Stimulated activated CD4-positive, alpha-beta T cell treated with anti-CD3 and anti-CD28 coated beads, Interleukin-12 subunit alpha, Interleukin-12 subunit beta, amount 100 ng/mL, for 48 hours (primary cell): ENCODE measurements around the gene TRABD2B.

Experiments
- DNase-seq, 3 donors: peaks; one replicate each; pipeline ENCODE4 v3.0.0-alpha.2; 2020; ENCODE audit warnings: low read depth in 2 of 3, low spot score in 1 of 3

The TRABD2B gene

GRCh38 chr1:47759251-47759935, 237.8 kb downstream of the TRABD2B start:
- DNase-seq = no peak

- no peak for DNase-seq
Observed at GRCh38 chr1:47758341-47759250, 238.6 kb downstream of the TRABD2B start.

GRCh38 chr1:47757226-47757975, 239.8 kb downstream of the TRABD2B start:
- no peak for DNase-seq

- no peak for DNase-seq
Observed at GRCh38 chr1:47756411-47756810, 240.8 kb downstream of the TRABD2B start.

- no peak for DNase-seq
Observed at GRCh38 chr1:47756006-47756405, 241.2 kb downstream of the TRABD2B start.

GRCh38 chr1:47755101-47755990, 241.8 kb downstream of the TRABD2B start:
- peak; percentile 40 to 49 (median 44) for DNase-seq

- no peak for DNase-seq
Observed at GRCh38 chr1:47754221-47754620, 243.0 kb downstream of the TRABD2B start.

- DNase-seq = no peak
Observed at GRCh38 chr1:47753808-47754207, 243.4 kb downstream of the TRABD2B start.

GRCh38 chr1:47752559-47752958, 244.6 kb downstream of the TRABD2B start:
- no peak for DNase-seq

GRCh38 chr1:47751996-47752451, 245.2 kb downstream of the TRABD2B start:
- no peak for DNase-seq

GRCh38 chr1:47751193-47751592, 246.0 kb downstream of the TRABD2B start:
- no peak for DNase-seq

GRCh38 chr1:47745715-47746609, 251.2 kb downstream of the TRABD2B start:
- DNase-seq = no peak

- no peak for DNase-seq
Observed at GRCh38 chr1:47742890-47743760, 254.1 kb downstream of the TRABD2B start.

- DNase-seq = no peak
Observed at GRCh38 chr1:47738560-47739182, 258.5 kb downstream of the TRABD2B start.

- no peak for DNase-seq
Observed at GRCh38 chr1:47732489-47732888, 264.7 kb downstream of the TRABD2B start.

- DNase-seq = no peak
Observed at GRCh38 chr1:47731730-47732129, 265.5 kb downstream of the TRABD2B start.

GRCh38 chr1:47729685-47730084, 267.5 kb downstream of the TRABD2B start:
- DNase-seq = no peak

GRCh38 chr1:47727697-47728085, 269.5 kb downstream of the TRABD2B start:
- DNase-seq = no peak
